Measurements from ENCODE around the gene GJA3. TPM values are rescaled to one million over a fixed set of nuclear protein-coding genes. Genes with fewer than 3 reads are reported as not detected.

GJA3 gene
- total RNA-seq, 1 donor from 2014 or later, result 0.47 TPM

DNA sequence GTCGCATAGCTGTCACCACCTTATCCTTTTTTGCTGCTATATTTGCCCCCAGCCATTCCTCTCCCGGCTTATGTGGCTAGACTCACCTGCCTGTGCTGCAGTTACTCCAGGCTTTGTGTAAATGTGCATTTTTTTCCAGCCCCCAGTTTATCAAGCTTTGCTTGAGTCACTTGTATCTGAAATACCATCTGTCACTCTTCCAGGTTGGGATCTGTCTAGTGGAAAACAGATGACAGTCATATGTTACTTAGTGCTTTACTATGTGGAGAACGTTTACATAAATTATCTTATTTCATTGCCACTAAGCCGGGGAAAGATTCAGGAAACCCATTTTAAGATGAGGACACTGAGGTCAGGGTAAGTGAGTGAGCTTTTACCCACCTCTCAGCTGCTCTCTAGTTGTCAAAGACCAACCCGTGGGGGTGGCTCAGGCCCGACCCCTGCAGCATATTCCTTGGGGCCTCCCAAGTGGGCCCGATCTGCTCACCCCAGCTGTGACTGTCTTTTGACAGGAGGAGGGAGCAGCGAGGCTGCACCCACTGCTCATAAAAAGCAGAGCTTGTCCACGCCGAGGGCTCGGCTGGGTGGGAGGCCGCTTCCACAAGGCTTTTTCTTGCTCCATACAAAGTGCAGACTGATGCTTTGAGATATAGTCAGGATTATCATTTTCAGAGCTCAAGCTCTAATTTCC lies 24.7 kb upstream of the GJA3 start:
- no peak for DNase-seq (ENCODE audit: extremely low read depth, low read depth, low spot score)

DNA sequence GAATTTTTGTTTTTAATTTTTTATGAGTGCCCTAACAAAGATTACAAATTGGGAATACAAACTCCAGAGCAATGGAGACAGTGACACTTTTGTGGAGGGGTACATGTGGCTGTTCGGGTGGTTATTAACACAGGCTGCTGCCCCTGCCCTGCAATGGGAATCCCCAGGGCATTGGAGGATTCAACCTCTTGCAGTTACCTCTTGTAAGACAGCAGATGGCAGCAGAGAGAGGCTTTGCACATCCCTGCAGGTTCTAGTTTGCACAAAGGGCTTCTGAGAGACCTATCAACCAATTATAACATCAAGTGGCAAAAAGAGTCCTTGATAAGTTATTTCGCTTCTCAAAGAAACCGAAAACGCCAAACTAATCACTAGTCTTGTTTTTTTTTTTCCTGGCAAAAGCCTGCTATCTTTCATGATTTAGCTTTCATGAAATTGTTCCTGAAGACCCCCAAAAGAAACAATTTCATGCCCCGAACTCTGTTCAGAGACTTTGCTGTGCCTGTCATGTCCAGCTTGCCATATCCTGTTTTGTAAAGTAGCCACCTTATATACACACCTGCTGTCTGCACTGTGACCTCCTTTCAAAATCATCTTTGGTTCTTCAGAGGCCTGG lies 21.5 kb upstream of the GJA3 start:
- no peak for DNase-seq (ENCODE audit: extremely low read depth, low read depth, low spot score)

- DNase-seq (ENCODE audit: extremely low read depth, low read depth, low spot score), result no peak
Observed at GRCh38 chr13:20181188-20181587, 20.3 kb upstream of the GJA3 start.

DNA sequence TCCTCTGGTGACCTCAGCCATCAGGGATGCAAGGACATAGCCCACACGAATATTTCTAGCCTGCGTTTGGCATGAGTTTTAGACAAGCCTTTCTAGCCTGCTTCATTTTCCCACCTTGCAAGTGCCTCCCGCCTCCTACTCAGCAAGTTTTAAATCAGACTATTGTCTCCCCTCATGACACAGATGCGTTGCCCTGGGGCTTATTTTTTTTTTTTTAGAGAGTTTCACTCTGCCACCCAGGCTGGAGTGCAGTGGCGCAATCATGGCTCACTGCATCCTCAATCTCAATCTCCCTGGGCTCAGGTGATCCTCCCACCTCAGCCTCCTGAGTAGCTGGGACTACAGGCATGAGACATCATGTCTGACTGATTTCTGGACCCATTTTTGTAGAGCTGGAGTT lies 17.3 kb upstream of the GJA3 start:
- no peak for DNase-seq (ENCODE audit: extremely low read depth, low read depth, low spot score)

DNA sequence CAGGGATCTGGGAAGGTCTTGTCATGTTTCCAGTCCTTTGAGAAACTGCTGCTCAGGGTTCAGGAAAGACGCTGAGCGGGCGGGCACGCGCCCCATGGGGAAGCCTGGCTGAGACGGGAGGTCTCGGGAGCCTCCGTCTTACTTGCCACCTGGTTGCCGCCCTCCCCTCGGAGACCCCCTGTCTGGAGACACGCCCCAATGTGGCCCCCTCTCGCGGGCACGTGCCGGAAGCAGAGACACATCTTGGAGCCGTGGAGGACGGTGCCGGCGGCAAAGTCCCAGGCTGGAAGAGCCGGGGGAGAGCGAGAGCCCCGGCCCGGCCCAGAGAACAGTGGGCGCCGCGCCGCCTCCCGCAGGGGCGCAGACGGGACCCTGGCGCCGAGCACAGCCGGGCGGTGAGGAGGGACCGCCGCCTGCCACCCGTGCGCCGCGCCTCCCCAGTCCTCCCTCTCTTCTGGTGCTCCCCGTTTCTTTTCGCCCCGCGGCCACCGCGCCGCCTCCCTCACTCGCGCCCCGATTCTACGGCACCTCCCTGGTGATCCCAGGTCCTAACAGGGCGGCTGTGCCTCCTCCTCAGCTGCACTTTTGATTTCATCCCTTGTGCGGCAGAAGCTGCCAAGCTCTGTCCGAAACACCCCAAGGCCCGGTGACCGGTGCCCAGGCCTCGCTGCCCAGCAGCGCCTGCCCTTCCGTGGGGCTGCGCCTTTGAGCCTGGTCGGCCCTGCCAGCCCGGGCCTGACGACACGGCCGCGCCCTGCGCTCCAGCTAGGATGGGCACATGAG lies 16.4 kb upstream of the GJA3 start:
- no peak for DNase-seq (ENCODE audit: extremely low read depth, low read depth, low spot score)

- DNase-seq (ENCODE audit: extremely low read depth, low read depth, low spot score), result no peak
Observed at GRCh38 chr13:20175907-20176652, 15.2 kb upstream of the GJA3 start.

GRCh38 chr13:20175406-20175794 lies 14.5 kb upstream of the GJA3 start:
- no peak for DNase-seq (ENCODE audit: extremely low read depth, low read depth, low spot score)

GRCh38 chr13:20174656-20175405 lies 14.0 kb upstream of the GJA3 start:
- no peak for DNase-seq (ENCODE audit: extremely low read depth, low read depth, low spot score)

DNA sequence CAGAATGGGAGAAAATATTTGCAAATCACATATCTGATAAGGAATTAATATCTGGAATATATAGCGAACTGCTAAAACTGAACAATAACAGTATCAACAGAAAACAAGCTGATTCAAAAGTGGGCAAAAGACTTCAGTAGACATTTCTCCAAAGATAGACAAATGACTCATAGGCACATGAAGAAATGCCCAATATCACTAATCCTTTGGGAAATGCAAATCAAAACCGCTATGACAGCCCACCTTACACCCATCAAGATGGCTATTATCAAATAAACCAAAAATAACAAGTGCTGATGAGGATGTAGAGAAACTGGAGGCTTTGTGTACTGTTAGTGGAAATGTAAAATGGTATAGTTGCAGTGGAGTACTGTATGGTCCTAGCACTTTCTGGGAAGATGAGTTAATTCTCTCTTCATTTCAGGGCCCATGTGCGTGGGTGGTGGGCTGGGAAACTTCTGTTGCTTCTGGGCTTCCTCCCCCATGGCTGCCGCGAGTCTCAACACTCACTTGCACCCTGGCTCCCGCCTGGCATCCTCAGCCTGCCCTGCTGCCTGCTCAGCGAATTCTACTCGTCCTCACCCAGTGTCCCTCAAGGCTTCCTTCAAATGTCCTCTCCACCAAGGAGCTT lies 12.4 kb upstream of the GJA3 start:
- DNase-seq (ENCODE audit: extremely low read depth, low read depth, low spot score), result no peak

DNA sequence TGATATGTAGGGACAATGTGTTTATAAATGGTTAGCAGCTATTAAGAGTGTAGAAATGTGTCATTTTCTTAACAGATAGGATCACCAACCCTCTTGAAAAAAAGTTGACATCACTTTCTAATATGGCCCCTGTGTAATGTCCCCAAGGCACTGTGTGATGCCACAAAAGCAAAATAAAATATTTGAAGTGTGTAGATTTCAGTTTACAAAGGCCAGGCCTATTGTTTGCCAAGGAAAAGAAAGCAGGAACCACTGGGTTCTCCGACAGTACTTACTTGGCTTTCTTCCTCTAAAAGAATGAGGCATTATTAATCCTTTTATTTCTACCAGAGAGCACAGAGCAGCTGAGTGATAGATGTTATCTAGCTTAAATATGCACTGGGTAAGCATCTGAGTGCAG lies 10.5 kb upstream of the GJA3 start:
- no peak for DNase-seq (ENCODE audit: extremely low read depth, low read depth, low spot score)

- no peak for DNase-seq (ENCODE audit: extremely low read depth, low read depth, low spot score)
Observed at GRCh38 chr13:20170921-20171320, 10.1 kb upstream of the GJA3 start.

DNA sequence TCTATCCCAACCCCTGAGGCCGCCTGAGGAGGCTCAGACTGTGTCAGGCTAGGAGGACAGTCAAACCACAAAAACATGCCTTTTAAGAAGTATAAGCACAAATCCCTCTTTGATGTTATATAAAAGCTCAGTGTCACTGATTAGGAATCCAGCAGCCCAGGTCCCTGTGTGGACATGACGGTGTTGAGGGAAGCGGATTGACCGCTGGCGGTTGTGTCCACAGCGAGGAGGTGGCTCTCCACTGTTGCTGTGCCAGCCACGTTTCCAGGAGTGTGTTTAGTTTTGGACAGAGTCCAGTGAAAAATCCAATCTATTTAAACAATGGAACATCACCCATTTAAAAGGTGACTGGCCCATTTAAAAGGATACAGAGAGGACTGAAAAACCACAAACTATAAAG lies 7.5 kb upstream of the GJA3 start:
- DNase-seq (ENCODE audit: extremely low read depth, low read depth, low spot score), result no peak

DNA sequence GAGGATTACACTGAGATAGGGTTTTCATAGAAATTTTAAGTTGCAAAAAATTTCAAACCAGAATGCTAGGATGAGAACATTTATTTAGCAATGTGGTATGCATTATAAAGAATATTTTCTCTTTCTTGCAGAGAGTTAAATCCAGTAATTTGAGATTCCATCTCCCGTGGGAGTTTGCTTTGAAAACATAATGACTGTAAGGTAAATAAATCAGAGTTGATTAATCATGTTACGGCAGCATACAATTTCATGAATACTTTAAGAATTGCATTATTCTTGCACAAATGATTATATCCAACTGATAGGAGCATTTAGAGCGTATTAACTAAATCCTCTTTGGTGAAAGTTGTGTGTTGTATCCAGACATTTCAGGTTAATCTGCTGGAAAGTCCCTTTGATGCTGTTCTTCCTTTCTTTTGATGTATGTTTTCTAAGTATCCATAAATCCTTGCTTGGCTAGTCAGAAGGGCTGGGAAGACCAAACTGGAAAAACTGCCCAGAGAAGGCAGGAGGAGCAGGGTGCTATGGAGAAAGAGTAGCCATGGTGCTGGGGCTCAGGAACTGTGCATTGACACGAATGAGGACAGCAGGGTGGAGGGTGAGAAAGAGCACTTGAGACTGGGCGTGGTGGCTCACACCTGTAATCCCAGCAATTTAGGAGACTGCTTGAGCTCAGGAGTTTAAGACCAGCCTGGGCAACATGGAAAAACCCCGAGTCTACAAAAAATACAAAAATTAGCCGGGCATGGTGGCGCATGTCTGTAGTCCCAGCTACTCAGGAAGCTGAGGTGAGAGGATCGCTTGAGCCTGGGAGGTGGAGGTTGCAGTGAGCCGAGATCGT lies 4.8 kb upstream of the GJA3 start:
- DNase-seq (ENCODE audit: extremely low read depth, low read depth, low spot score), result no peak

DNA sequence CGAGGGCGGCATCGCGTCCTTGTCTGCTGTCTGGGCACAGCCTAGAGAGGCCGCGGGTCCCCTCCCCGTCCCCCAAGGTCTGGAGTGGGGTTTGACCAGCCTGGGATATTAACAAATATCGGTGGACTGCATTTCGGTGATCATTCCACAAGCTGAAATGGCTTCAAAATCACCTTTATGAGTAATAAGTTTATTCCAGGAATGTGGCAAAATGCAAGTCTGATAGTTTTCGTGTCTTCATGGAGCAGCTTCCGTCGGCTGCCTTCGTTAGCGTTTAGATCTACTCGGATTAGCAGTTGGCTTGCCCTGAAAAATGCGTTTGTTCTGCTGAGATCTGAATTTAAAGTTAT lies 1.1 kb upstream of the GJA3 start:
- DNase-seq (ENCODE audit: extremely low read depth, low read depth, low spot score), result no peak

DNA sequence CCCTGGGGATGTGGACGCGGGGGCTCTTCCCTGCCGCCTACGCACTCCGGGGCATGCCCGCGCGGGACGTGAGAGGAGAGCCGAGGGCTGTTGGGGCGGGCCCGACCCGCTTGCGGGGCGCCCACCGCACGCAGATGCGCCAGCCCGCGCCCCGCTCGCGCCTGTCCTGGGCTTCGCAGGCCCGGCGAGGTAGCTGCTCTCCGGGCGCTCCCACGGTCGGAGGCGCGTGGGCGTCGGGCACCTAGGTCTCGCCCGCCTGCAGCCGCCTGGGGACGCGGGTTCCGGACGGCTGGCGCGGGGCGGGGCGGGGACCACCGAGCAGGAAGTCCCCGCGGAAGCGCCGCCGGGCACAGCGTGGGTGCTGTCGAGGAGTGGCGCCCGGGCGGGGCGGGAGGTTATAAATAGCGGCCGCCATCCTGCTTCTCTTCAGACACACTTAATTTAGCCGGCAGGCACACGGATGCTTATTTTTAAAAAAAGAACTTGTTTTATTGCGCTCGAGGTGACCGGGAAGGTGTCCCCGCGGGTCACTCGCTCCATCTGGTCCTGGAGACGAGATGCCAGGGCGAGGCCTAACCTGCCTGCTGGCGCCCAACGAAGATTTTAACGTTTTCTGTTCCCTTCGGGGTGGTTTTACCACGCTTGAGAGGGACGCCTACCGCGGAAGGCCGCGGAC lies 561 bp upstream of the GJA3 start:
- DNase-seq (ENCODE audit: extremely low read depth, low read depth, low spot score), result no peak

- DNase-seq (ENCODE audit: extremely low read depth, low read depth, low spot score), result no peak
Observed at GRCh38 chr13:20159646-20160305, 1.1 kb downstream of the GJA3 start.

- DNase-seq (ENCODE audit: extremely low read depth, low read depth, low spot score), result no peak
Observed at GRCh38 chr13:20157151-20157796, 3.6 kb downstream of the GJA3 start.

GRCh38 chr13:20156702-20157101 lies 4.2 kb downstream of the GJA3 start:
- no peak for DNase-seq (ENCODE audit: extremely low read depth, low read depth, low spot score)

Data from glomerular endothelial cell (primary cell).